Measurements from ENCODE around the gene KCTD16.

The KCTD16 gene

GRCh38 chr5:144187699-144188294 is 17.1 kb downstream of the KCTD16 start:
- H3K4me3 ChIP-seq (ENCODE audit: low read depth, low read length) = no peak overlapping the region
- no peak for TF ChIP-seq CTCF (IDR thresholded peaks at IDR 0.05; ENCODE audit: borderline replicate concordance, insufficient read depth, low read depth, low read length)

GRCh38 chr5:144189800-144190429 is 19.2 kb downstream of the KCTD16 start:
- TF ChIP-seq CTCF (IDR thresholded peaks at IDR 0.05; ENCODE audit: borderline replicate concordance, insufficient read depth, low read depth, low read length) = no peak

GRCh38 chr5:144191531-144191930 is 20.9 kb downstream of the KCTD16 start:
- no peak overlapping the region for H3K4me3 ChIP-seq (ENCODE audit: low read depth, low read length)
- TF ChIP-seq CTCF (IDR thresholded peaks at IDR 0.05; ENCODE audit: borderline replicate concordance, insufficient read depth, low read depth, low read length) = no peak

More at GRCh38 chr5:144189800-144190429, 19.2 kb downstream of the KCTD16 start:
- H3K4me3 ChIP-seq (ENCODE audit: low read depth, low read length) = no peak overlapping the region

- no peak overlapping the region for H3K4me3 ChIP-seq (ENCODE audit: low read depth, low read length)
- TF ChIP-seq CTCF (IDR thresholded peaks at IDR 0.05; ENCODE audit: borderline replicate concordance, insufficient read depth, low read depth, low read length) = peak; percentile 41; the same call in 1 of the 2 replicates
Observed at GRCh38 chr5:144191998-144192397, 21.3 kb downstream of the KCTD16 start.

GRCh38 chr5:144192661-144193060 is 22.0 kb downstream of the KCTD16 start:
- TF ChIP-seq CTCF (IDR thresholded peaks at IDR 0.05; ENCODE audit: borderline replicate concordance, insufficient read depth, low read depth, low read length) = no peak
- H3K4me3 ChIP-seq (ENCODE audit: low read depth, low read length) = no peak overlapping the region

- no peak for TF ChIP-seq CTCF (IDR thresholded peaks at IDR 0.05; ENCODE audit: borderline replicate concordance, insufficient read depth, low read depth, low read length)
- H3K4me3 ChIP-seq (ENCODE audit: low read depth, low read length) = no peak overlapping the region
Observed at GRCh38 chr5:144194144-144194543, 23.5 kb downstream of the KCTD16 start.

GRCh38 chr5:144195448-144195847 is 24.8 kb downstream of the KCTD16 start:
- no peak for TF ChIP-seq CTCF (IDR thresholded peaks at IDR 0.05; ENCODE audit: borderline replicate concordance, insufficient read depth, low read depth, low read length)
- H3K4me3 ChIP-seq (ENCODE audit: low read depth, low read length) = no peak overlapping the region

Data from GM12875 (cell line).